Inferior parietal cortex (tissue), 1 donor: ENCODE measurements around the gene MMP24.
"Not testable (repeated sequence)": the region's sequence is repeated elsewhere in the genome, so short reads cannot be mapped to it uniquely, and the experiment has no call there.

ENCODE experiments used
- DNase-seq: peaks from one replicate; pipeline ENCODE4 v3.0.0-alpha.2; 2016; ENCODE audit errors: extremely low spot score

Gene MMP24

GRCh38 chr20:35226126-35226883, at the start of gene MMP24:
MMP24 (plus strand) TSS chr20:35226690; CDS start chr20:35226739, 49 bp downstream.
- no peak for DNase-seq

- DNase-seq = no peak
These were observed 46.9 kb upstream of the MMP24 start for GRCh38 chr20:35179292-35180212.

GRCh38 chr20:35180266-35180665, 46.2 kb upstream of the MMP24 start:
- no peak for DNase-seq

- DNase-seq = no peak
These were observed 44.8 kb upstream of the MMP24 start for GRCh38 chr20:35181731-35182130.

- DNase-seq = not testable (repeated sequence)
These were observed 39.7 kb upstream of the MMP24 start for GRCh38 chr20:35186691-35187289.

GRCh38 chr20:35187584-35188190, 38.8 kb upstream of the MMP24 start:
- DNase-seq = no peak

GRCh38 chr20:35189223-35189622, 37.3 kb upstream of the MMP24 start:
- DNase-seq = not testable (repeated sequence)

GRCh38 chr20:35190556-35190955, 35.9 kb upstream of the MMP24 start:
- no peak for DNase-seq

GRCh38 chr20:35191419-35192117, 34.9 kb upstream of the MMP24 start:
- DNase-seq = no peak

- no peak for DNase-seq
These were observed 34.2 kb upstream of the MMP24 start for GRCh38 chr20:35192118-35192872.

GRCh38 chr20:35193031-35193791, 33.3 kb upstream of the MMP24 start:
- DNase-seq = not testable (repeated sequence)

GRCh38 chr20:35196313-35196712, 30.2 kb upstream of the MMP24 start:
- DNase-seq = no peak

GRCh38 chr20:35199740-35200139, 26.8 kb upstream of the MMP24 start:
- DNase-seq = no peak

GRCh38 chr20:35200267-35200666, 26.2 kb upstream of the MMP24 start:
- no peak for DNase-seq

GRCh38 chr20:35201467-35201866, 25.0 kb upstream of the MMP24 start:
- not testable (repeated sequence) for DNase-seq

- DNase-seq = no peak
These were observed 19.7 kb upstream of the MMP24 start for GRCh38 chr20:35206802-35207201.

- DNase-seq = peak; percentile 88
These were observed 18.4 kb upstream of the MMP24 start for GRCh38 chr20:35207950-35208611.

GRCh38 chr20:35215066-35215956, 11.2 kb upstream of the MMP24 start:
- DNase-seq = no peak
